Activated CD4-positive, alpha-beta T cell treated with anti-CD3 and anti-CD28 coated beads, Interleukin-2, Interleukin-6, amounts not matched to agents 100 ng/mL and 50 ng/mL, durations not matched to agents 16 hours and 8 hours (primary cell): ENCODE results near the gene ANKRD6.

Source experiments
- DNase-seq: peaks from one replicate; pipeline ENCODE4 v3.0.0-alpha.2; 2020

Gene ANKRD6

GRCh38 chr6:89669002-89669401 is 236.1 kb downstream of the ANKRD6 start:
- no peak for DNase-seq

DNA sequence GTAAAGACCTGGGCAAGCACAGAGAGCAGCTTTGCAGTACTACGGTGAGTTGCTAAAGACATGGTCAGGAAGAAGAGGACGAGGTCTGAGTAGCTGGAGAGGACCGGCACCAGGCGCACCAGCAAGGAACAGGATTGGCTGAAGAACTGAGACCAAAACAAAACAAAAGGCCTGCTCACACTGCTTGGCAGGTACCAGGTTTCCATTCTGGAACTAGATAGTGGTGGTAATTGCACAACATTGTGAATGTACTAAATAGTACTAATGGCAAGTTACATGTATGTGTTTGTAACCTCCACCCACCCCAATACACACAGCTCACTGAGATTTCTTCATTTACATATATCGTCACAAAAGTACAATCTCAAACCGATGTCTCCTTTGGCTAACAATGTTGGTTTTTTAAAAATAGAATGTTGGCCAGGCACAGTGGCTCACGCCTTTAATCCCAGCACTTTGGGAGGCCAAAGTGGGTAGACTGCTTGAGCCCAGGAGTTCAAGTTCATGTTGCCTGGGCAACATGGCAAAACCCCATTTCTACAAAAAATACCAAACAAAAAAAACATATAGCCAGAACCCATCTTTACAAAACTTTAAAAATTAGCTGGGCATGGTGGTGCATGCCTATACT is 238.1 kb downstream of the ANKRD6 start:
- no peak for DNase-seq

- DNase-seq = no peak
Observed at GRCh38 chr6:89675949-89676748, 243.2 kb downstream of the ANKRD6 start.

- DNase-seq = no peak
Observed at GRCh38 chr6:89678531-89678930, 245.6 kb downstream of the ANKRD6 start.

DNA sequence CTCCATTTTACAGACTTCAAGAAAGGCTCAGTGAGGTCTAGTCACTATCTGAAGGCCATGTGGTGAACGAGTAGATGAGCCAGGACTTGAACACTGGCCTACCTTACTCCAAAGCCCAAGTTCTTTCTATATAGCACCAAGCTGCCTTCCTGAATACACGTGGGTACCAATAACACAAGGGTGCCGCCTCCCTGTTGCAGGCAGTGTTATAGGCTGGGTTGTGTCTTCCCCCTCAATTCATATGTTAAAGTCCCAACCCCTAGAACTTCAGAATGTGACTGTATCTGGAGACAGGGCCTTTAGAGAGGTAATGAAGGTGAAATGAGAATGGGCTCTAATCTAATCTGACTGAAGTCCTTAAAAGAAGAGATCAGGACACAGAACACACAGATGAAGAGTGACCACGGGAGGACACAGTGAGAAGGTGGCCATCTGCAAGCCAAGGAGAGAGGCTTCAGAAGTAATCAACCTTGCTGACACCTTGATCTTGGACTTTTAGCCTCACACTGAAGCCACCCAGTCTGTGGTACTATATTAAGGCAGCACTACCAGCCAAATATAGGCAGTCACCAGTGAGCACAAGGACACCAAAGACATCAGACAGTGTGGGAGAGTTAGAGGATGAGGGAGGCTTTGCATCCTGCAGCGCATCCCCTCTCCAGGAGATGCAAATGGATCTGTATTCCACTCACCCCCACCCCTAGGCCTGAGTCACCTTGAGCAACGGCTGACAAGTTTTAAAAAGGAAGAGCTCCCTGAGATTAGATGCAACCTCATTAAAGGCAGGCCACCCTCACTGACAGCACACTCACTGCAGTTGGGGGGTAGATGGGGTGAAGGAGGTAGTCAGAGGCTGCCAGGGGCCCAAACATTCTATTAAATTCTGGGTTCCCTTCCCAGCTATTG is 246.5 kb downstream of the ANKRD6 start:
- DNase-seq = no peak

GRCh38 chr6:89680150-89680549 is 247.2 kb downstream of the ANKRD6 start:
- no peak for DNase-seq

DNA sequence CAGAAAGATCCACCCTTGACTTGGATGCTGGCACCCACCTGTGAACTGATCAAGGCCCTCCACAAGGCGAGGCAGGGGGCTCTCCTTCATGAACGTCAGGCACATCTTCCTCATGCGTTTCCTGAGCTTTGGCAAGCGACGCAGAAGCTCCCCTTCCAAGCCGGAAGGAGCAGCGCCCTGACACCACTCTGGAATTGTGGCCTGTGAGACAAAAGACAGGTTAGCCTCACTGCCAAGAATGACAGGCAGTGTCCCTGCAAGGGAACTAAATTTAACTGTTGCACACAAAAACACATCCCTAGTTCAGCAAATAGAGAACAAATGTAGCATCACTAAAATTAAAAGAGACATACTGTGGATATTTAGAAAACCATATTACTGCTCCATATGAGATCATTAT is 247.6 kb downstream of the ANKRD6 start:
- DNase-seq = no peak

GRCh38 chr6:89681983-89682564 is 249.1 kb downstream of the ANKRD6 start:
- no peak for DNase-seq

- DNase-seq = no peak
Observed at GRCh38 chr6:89682991-89683390, 250.0 kb downstream of the ANKRD6 start.
